Parathyroid adenoma (tissue), 2 donors: ENCODE results near the gene SEMA5B.

Experiments
- H2AFZ ChIP-seq: fragments of 300-600 bp; sonication (generic); one replicate; pipeline ENCODE4 v1.7.0; 2017; ENCODE audit warnings: antibody characterized with exemption, mild to moderate bottlenecking
- H3K27ac ChIP-seq: fragments of 300-600 bp; sonication (generic); one replicate; pipeline ENCODE4 v1.7.0; 2017
- H3K27me3 ChIP-seq: fragments of 300-600 bp; sonication (generic); one replicate; pipeline ENCODE4 v1.7.0; 2017; ENCODE audit warnings: low read length; ENCODE audit not compliant: control insufficient read depth, insufficient read depth
- H3K36me3 ChIP-seq: fragments of 300-600 bp; sonication (generic); one replicate; pipeline ENCODE4 v1.7.0; 2017; ENCODE audit warnings: low read length; ENCODE audit not compliant: control insufficient read depth, insufficient read depth
- H3K4me1 ChIP-seq: fragments of 300-600 bp; sonication (generic); one replicate; pipeline ENCODE4 v1.7.0; 2017; ENCODE audit warnings: control low read depth
- H3K4me2 ChIP-seq: fragments of 300-600 bp; sonication (generic); one replicate; pipeline ENCODE4 v1.7.0; 2017; ENCODE audit warnings: low read length
- H3K4me3 ChIP-seq: fragments of 300-600 bp; sonication (generic); one replicate; pipeline ENCODE4 v1.7.0; 2017; ENCODE audit warnings: low read depth, low read length
- H3K79me2 ChIP-seq: fragments of 300-600 bp; sonication (generic); one replicate; pipeline ENCODE4 v1.7.0; 2017; ENCODE audit warnings: control low read depth
- H3K9ac ChIP-seq: fragments of 300-600 bp; sonication (generic); one replicate; pipeline ENCODE4 v1.7.0; 2017; ENCODE audit warnings: mild to moderate bottlenecking
- H3K9me3 ChIP-seq: fragments of 300-600 bp; sonication (generic); one replicate; pipeline ENCODE4 v1.7.0; 2017; ENCODE audit warnings: low read length; ENCODE audit not compliant: control insufficient read depth
- CTCF ChIP-seq: fragments of 300-600 bp; sonication (generic); IDR thresholded peaks from one replicate; pipeline ENCODE4 v1.7.0; 2017; ENCODE audit warnings: antibody characterized with exemption, mild to moderate bottlenecking
- donor health status: primary hyperparathyroidism.

Gene SEMA5B

DNA sequence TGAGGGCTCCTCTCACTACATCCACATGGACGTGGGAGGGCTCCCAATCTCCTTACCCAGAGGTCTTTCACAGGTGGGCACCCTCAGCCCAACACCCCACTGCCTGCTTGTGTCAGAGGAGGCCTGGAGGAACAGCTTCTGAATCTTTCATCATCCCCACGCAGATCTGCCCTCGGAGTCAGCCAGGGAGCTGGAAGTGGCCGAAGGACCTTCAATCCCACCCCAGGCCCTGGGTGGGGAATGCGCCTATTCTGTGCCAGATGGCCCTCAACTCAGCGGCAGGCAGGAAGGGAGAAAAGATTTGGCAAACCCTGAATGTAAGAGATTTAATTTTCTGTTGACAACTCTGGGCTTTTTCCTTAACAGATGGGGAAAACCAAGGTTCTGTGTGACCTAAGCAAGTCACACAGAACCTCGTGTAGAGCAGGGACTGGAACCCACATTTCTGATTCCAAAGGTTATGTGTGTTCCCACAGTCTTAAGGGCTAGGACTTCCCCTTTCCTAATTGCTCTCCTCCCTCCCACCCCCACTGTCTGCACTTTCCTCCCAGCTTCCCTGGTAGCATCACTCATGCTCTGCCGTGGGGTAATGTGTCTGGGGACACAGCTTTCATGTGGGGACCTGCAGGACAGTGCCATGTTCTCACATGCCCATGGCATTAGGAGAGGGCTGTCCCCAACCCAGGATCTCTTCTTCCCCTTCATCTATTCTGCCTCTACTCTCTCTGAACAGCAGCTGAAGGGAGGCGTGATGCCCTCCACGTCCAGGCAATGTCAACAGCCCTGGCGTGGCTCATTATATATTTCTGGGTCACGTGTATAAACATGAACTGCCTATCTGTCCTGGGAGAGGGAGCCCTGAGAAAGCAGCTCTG, 98.1 kb downstream of the SEMA5B start:
- H3K9me3 ChIP-seq: no peaks in the 10 kb centered on the region
- H3K36me3 ChIP-seq: no peaks in the 10 kb centered on the region
- no peak overlapping the region for H3K27ac ChIP-seq
- H2AFZ ChIP-seq: no peak overlapping the region
- H3K79me2 ChIP-seq: no peaks in the 10 kb centered on the region
- no peaks in the 10 kb centered on the region for H3K4me1 ChIP-seq
- H3K4me3 ChIP-seq: no peak overlapping the region
- no peaks in the 10 kb centered on the region for H3K27me3 ChIP-seq
- no peak for TF ChIP-seq CTCF
- no peak overlapping the region for H3K9ac ChIP-seq
- H3K4me2 ChIP-seq: no peak overlapping the region

GRCh38 chr3:122928396-122929187, 99.0 kb downstream of the SEMA5B start:
- TF ChIP-seq CTCF: no peak
- H3K27me3 ChIP-seq: no peaks in the 10 kb centered on the region
- H2AFZ ChIP-seq: no peak overlapping the region

DNA sequence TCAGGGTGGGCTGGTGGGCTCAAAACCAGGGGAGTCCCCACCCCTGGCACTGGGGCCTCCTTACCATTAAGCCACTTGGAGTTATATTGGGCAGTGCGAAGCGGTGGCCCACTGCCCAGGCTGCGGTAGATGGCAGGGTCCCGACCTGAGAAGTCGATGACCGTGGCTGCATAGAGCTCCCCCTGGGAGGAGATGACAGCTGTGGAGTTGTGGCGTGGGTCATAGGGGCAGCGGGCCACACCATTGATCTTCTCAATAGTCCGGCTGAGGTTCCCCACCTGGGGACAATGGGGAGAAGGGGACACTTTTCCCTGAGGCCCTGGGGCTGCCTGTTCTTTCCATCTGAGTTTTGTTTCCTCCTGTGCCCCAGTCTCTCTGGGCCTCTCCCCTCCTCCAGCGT, 99.8 kb downstream of the SEMA5B start:
- Histone ChIP-seq H3K9me3 (no peaks in the 10 kb centered on the region), H3K4me2 (no peak overlapping the region), H3K4me1 (no peaks in the 10 kb centered on the region), H3K79me2 (no peaks in the 10 kb centered on the region), H3K4me3 (no peak overlapping the region), H3K27me3 (no peaks in the 10 kb centered on the region), H3K9ac (no peak overlapping the region), H3K27ac (no peak overlapping the region), H3K36me3 (no peaks in the 10 kb centered on the region), H2AFZ (no peak overlapping the region)
- no peak for TF ChIP-seq CTCF

More at GRCh38 chr3:122928396-122929187, 99.0 kb downstream of the SEMA5B start:
- Histone ChIP-seq H3K9me3 (no peaks in the 10 kb centered on the region), H3K36me3 (no peaks in the 10 kb centered on the region), H3K79me2 (no peaks in the 10 kb centered on the region), H3K4me3 (no peak overlapping the region), H3K4me2 (no peak overlapping the region), H3K9ac (no peak overlapping the region), H3K27ac (no peak overlapping the region), H3K4me1 (no peaks in the 10 kb centered on the region)

- Histone ChIP-seq H3K27me3 (no peaks in the 10 kb centered on the region), H3K4me3 (no peak overlapping the region), H3K4me2 (no peak overlapping the region), H3K4me1 (no peaks in the 10 kb centered on the region), H2AFZ (no peak overlapping the region), H3K79me2 (no peaks in the 10 kb centered on the region), H3K9me3 (no peaks in the 10 kb centered on the region), H3K9ac (no peak overlapping the region), H3K36me3 (no peaks in the 10 kb centered on the region), H3K27ac (no peak overlapping the region)
- no peak for TF ChIP-seq CTCF
These were observed 100.8 kb downstream of the SEMA5B start for GRCh38 chr3:122926811-122927210.
